ENCODE measurements around the gene IMMP2L.

IMMP2L gene

DNA sequence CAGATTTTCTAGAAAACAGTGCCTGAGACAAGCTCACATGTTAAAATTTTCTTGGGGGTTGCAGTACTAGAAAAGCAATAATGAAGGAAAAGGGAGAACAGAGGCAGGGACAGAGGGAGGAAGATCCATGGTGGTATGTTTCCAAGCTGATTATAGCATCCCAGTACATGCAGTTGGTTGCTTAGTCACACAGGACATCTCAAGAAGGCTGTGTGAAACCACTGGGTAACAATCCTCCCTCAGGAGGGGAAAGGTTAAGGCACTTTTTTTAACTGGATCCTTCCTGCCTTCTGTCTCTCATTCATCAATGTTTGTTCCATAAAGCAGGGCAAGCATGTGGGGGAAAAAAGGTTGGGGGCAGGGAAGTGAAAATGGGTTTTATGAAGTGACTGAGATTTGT lies 6.1 kb upstream of the IMMP2L start:
- Histone ChIP-seq H3K4me2 (ENCODE audit: low read depth, low read length, poor library complexity, severe bottlenecking) (no peak overlapping the region), H3K4me3 (ENCODE audit: low read length, poor library complexity, severe bottlenecking) (no peak overlapping the region)

GRCh38 chr7:111564078-111564477 lies 1.8 kb upstream of the IMMP2L start:
- peak overlapping the region; percentile 56; the same call in 1 of the 2 replicates for H2AFZ ChIP-seq (ENCODE audit: low read length)
- H3K36me3 ChIP-seq (ENCODE audit: insufficient read depth, low read length): no peaks in the 10 kb centered on the region
- no peaks in the 10 kb centered on the region for H3K27me3 ChIP-seq (ENCODE audit: insufficient read depth, low read length, poor library complexity, severe bottlenecking)
- no peaks in the 10 kb centered on the region for H3K9me3 ChIP-seq (ENCODE audit: insufficient read depth, low read depth, low read length)
- no peaks in the 10 kb centered on the region for H4K20me1 ChIP-seq (ENCODE audit: insufficient read depth, low read length, poor library complexity, severe bottlenecking)
- no peak overlapping the region for H3K4me3 ChIP-seq (ENCODE audit: low read length, poor library complexity, severe bottlenecking)
- H3K9me2 ChIP-seq (replicated peaks; ENCODE audit: low read depth, low read length): no peaks in the 10 kb centered on the region
- H3K9ac ChIP-seq (ENCODE audit: low read depth, low read length, poor library complexity, severe bottlenecking): no peak overlapping the region
- H3K79me2 ChIP-seq (ENCODE audit: insufficient read depth, low read length): peaks cover 14% of the 10 kb centered on the region; the same call in 1 of the 2 replicates
- peaks cover 27% of the 10 kb centered on the region for H3K4me1 ChIP-seq (ENCODE audit: insufficient read depth, low read length, poor library complexity, severe bottlenecking)
- no peak overlapping the region for H3K4me2 ChIP-seq (ENCODE audit: low read depth, low read length, poor library complexity, severe bottlenecking)
- TF ChIP-seq EZH2phosphoT487 (IDR thresholded peaks at IDR 0.05; ENCODE audit: borderline replicate concordance): no peak
- TF ChIP-seq, protein P1, sequence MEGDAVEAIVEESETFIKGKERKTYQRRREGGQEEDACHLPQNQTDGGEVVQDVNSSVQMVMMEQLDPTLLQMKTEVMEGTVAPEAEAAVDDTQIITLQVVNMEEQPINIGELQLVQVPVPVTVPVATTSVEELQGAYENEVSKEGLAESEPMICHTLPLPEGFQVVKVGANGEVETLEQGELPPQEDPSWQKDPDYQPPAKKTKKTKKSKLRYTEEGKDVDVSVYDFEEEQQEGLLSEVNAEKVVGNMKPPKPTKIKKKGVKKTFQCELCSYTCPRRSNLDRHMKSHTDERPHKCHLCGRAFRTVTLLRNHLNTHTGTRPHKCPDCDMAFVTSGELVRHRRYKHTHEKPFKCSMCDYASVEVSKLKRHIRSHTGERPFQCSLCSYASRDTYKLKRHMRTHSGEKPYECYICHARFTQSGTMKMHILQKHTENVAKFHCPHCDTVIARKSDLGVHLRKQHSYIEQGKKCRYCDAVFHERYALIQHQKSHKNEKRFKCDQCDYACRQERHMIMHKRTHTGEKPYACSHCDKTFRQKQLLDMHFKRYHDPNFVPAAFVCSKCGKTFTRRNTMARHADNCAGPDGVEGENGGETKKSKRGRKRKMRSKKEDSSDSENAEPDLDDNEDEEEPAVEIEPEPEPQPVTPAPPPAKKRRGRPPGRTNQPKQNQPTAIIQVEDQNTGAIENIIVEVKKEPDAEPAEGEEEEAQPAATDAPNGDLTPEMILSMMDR (conservative IDR thresholded peaks at IDR 0.05; ENCODE audit: low read length): no peak
- H3F3A ChIP-seq (ENCODE audit: low read depth): no peaks in the 10 kb centered on the region

More for the DNA sequence above, 6.1 kb upstream of the IMMP2L start:
- no peak overlapping the region for H2AFZ ChIP-seq (ENCODE audit: low read length)
- no peaks in the 10 kb centered on the region for H3K36me3 ChIP-seq (ENCODE audit: insufficient read depth, low read length)
- TF ChIP-seq EZH2phosphoT487 (IDR thresholded peaks at IDR 0.05; ENCODE audit: borderline replicate concordance): no peak
- TF ChIP-seq, protein P1 (conservative IDR thresholded peaks at IDR 0.05; ENCODE audit: low read length): no peak
- H3F3A ChIP-seq (ENCODE audit: low read depth): no peaks in the 10 kb centered on the region
- peaks cover 12% of the 10 kb centered on the region; the same call in 1 of the 2 replicates for H3K9me3 ChIP-seq (ENCODE audit: insufficient read depth, low read depth, low read length)
- no peaks in the 10 kb centered on the region for H3K4me1 ChIP-seq (ENCODE audit: insufficient read depth, low read length, poor library complexity, severe bottlenecking)
- H3K79me2 ChIP-seq (ENCODE audit: insufficient read depth, low read length): no peaks in the 10 kb centered on the region
- no peaks in the 10 kb centered on the region for H4K20me1 ChIP-seq (ENCODE audit: insufficient read depth, low read length, poor library complexity, severe bottlenecking)
- no peaks in the 10 kb centered on the region for H3K9me2 ChIP-seq (replicated peaks; ENCODE audit: low read depth, low read length)
- H3K27me3 ChIP-seq (ENCODE audit: insufficient read depth, low read length, poor library complexity, severe bottlenecking): no peaks in the 10 kb centered on the region
- no peak overlapping the region for H3K9ac ChIP-seq (ENCODE audit: low read depth, low read length, poor library complexity, severe bottlenecking)

- Histone ChIP-seq H3K9me2 (replicated peaks; ENCODE audit: low read depth, low read length) (no peaks in the 10 kb centered on the region), H3K36me3 (ENCODE audit: insufficient read depth, low read length) (no peaks in the 10 kb centered on the region), H3K9me3 (ENCODE audit: insufficient read depth, low read depth, low read length) (no peaks in the 10 kb centered on the region), H4K20me1 (ENCODE audit: insufficient read depth, low read length, poor library complexity, severe bottlenecking) (no peaks in the 10 kb centered on the region), H3F3A (ENCODE audit: low read depth) (no peaks in the 10 kb centered on the region), H3K79me2 (ENCODE audit: insufficient read depth, low read length) (peaks cover 14% of the 10 kb centered on the region; the same call in 1 of the 2 replicates), H3K9ac (ENCODE audit: low read depth, low read length, poor library complexity, severe bottlenecking) (peak overlapping the region; percentile 73), H3K4me1 (ENCODE audit: insufficient read depth, low read length, poor library complexity, severe bottlenecking) (peaks cover 37% of the 10 kb centered on the region), H3K27me3 (ENCODE audit: insufficient read depth, low read length, poor library complexity, severe bottlenecking) (no peaks in the 10 kb centered on the region), H3K4me3 (ENCODE audit: low read length, poor library complexity, severe bottlenecking) (peak overlapping the region; percentile 83), H2AFZ (ENCODE audit: low read length) (peak overlapping the region; percentile 82), H3K4me2 (ENCODE audit: low read depth, low read length, poor library complexity, severe bottlenecking) (peak overlapping the region; percentile 99)
- TF ChIP-seq, protein P1 (conservative IDR thresholded peaks at IDR 0.05; ENCODE audit: low read length): no peak
Measured at GRCh38 chr7:111561654-111561903, 713 bp downstream of the IMMP2L start.

Data from Loucy (cell line).